IPS-15b (cell line): ENCODE data around the gene DENND1A.

Source experiments
- H3K27me3 ChIP-seq: one replicate; pipeline ENCODE4 v1.6.1; 2013; ENCODE audit warnings: low read length; ENCODE audit not compliant: control insufficient read depth, insufficient read depth
- H3K36me3 ChIP-seq: one replicate; pipeline ENCODE4 v1.6.1; 2013; ENCODE audit warnings: low read length; ENCODE audit not compliant: control insufficient read depth, insufficient read depth
- H3K4me1 ChIP-seq: one replicate; pipeline ENCODE4 v1.6.1; 2013; ENCODE audit warnings: mild to moderate bottlenecking, low read length; ENCODE audit not compliant: control insufficient read depth, insufficient read depth
- H3K4me3 ChIP-seq: one replicate; pipeline ENCODE4 v1.5.1; 2013; ENCODE audit warnings: low read depth, low read length
- H3K9ac ChIP-seq: one replicate; pipeline ENCODE4 v1.6.1; 2013; ENCODE audit warnings: low read depth, mild to moderate bottlenecking, low read length
- H3K9me3 ChIP-seq: one replicate; pipeline ENCODE4 v1.6.1; 2013; ENCODE audit warnings: mild to moderate bottlenecking, low read length; ENCODE audit not compliant: control insufficient read depth, insufficient read depth

Gene DENND1A

DNA sequence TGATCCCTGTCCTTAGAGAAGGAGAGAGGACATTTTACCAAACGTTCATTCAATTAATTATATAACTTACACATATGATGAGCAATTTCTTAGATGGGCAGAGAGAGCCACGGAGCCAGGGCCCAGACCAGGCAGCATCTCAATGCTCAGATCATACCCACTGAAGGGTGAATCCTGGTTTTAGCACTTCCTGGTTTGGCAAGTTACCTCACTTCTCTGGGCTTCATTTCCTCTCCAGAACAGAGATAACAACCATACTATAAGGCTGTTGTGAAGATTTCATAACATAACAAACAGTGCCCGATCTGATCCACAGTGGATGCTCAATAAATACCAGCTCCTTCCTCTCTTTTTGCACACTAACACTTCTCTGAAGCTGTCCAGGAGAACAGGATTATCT is 271.1 kb downstream of the DENND1A start:
- peaks cover 13% of the 10 kb centered on the region for H3K4me1 ChIP-seq
- no peak overlapping the region for H3K4me3 ChIP-seq
- H3K9me3 ChIP-seq, result no peaks in the 10 kb centered on the region
- no peaks in the 10 kb centered on the region for H3K27me3 ChIP-seq
- H3K9ac ChIP-seq, result no peak overlapping the region
- H3K36me3 ChIP-seq, result no peaks in the 10 kb centered on the region

DNA sequence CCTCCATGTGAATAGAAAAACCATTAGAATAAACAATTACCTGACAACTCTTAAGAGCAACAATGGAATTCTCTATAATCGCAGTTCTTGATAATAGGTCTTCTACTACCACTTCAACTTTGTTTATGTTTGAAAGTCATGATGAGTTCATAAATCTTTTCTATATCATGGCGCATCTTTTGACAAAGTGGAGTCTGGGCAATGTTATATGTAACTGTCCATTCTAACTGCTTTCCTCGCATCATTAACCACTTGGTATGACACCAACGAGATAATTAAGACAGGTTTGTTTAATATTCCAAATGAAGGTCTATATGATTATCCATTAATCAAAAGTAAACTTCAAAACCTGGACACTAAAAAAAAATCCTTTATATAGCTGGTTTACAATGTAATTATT is 272.0 kb downstream of the DENND1A start:
- no peaks in the 10 kb centered on the region for H3K9me3 ChIP-seq
- no peak overlapping the region for H3K9ac ChIP-seq
- no peaks in the 10 kb centered on the region for H3K36me3 ChIP-seq
- H3K4me1 ChIP-seq, result peaks cover 13% of the 10 kb centered on the region
- no peak overlapping the region for H3K4me3 ChIP-seq
- no peaks in the 10 kb centered on the region for H3K27me3 ChIP-seq

DNA sequence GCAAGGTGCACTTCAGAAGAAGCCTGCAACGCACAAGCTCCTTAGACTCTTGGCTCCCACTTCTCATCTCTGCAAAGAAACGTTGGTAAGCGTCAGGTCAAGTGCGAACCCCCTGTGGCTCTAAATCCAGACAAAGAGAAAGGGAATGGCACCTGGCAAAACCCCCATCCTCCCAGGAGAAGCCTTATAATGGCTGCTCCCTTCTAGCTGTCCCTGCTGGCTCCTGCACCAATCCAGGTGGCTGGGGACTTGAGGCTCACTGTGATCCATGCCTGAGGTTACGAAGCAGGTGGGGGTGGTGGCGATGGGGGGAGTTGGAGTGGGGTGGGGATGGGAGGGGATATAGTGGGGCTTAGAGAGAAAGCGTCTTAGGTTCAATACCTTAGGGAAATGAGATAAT is 272.8 kb downstream of the DENND1A start:
- Histone ChIP-seq H3K36me3 (no peaks in the 10 kb centered on the region), H3K9ac (no peak overlapping the region), H3K4me3 (no peak overlapping the region)

DNA sequence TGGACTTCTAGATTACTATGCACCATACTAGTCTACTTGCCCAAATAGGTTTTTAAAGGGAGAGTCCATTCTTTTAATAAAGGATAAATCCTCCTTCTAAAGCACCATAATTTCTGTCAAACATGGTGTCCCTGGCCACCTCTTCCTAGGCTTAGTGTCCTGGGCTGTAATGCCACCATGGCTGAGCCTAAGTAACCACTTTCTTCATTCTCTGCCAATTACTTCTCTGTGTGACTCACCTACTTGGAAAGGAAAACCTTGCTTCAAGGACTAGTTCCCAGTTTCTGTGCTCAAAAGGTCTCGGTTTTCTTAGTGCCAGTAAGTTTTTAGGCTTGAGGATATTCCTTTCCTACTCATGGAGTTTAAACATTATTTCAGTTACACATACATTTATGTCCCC is 273.4 kb downstream of the DENND1A start:
- peaks cover 13% of the 10 kb centered on the region for H3K4me1 ChIP-seq
- no peak overlapping the region for H3K9ac ChIP-seq
- no peaks in the 10 kb centered on the region for H3K9me3 ChIP-seq
- H3K4me3 ChIP-seq, result no peak overlapping the region
- no peaks in the 10 kb centered on the region for H3K36me3 ChIP-seq
- H3K27me3 ChIP-seq, result no peaks in the 10 kb centered on the region

More for the DNA sequence above, 272.8 kb downstream of the DENND1A start:
- Histone ChIP-seq H3K27me3 (no peaks in the 10 kb centered on the region), H3K9me3 (no peaks in the 10 kb centered on the region), H3K4me1 (peaks cover 13% of the 10 kb centered on the region)

DNA sequence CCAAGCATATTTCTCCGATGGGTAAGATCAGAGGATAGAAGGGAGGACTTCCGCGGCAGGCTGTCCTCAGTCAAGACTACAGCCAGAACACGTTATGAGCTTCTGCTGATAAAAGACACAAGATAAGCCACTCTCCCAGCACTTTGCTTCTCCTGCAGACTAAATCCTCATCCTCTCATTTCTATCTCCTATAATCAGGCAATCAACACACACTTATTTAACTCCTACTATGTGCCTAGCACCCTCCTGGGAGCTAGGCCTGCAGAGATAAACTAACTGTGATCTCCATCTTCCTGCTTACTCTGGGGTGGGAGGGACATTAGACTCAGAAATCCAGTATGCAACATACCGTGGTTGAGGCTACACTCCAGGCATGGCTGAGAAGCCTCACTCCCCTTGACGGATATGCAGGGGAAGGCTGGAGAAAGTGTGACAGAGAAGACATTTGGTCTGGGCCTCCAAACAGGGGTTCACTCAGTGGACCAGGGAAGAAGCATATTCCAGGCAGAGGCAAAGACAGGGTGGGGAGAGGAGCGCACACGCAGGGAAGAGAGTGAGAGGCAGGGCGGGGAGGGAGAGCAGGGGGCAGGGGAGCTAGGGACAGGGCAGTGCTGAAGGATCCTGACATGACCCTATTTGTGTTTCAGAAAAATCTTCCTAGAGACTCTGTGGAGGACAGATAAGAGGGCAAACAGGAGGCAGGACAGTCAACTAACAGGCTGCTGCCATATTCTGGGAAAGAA is 274.1 kb downstream of the DENND1A start:
- Histone ChIP-seq H3K27me3 (no peaks in the 10 kb centered on the region), H3K9me3 (no peaks in the 10 kb centered on the region), H3K4me1 (peaks cover 13% of the 10 kb centered on the region), H3K36me3 (no peaks in the 10 kb centered on the region), H3K9ac (no peak overlapping the region), H3K4me3 (no peak overlapping the region)

DNA sequence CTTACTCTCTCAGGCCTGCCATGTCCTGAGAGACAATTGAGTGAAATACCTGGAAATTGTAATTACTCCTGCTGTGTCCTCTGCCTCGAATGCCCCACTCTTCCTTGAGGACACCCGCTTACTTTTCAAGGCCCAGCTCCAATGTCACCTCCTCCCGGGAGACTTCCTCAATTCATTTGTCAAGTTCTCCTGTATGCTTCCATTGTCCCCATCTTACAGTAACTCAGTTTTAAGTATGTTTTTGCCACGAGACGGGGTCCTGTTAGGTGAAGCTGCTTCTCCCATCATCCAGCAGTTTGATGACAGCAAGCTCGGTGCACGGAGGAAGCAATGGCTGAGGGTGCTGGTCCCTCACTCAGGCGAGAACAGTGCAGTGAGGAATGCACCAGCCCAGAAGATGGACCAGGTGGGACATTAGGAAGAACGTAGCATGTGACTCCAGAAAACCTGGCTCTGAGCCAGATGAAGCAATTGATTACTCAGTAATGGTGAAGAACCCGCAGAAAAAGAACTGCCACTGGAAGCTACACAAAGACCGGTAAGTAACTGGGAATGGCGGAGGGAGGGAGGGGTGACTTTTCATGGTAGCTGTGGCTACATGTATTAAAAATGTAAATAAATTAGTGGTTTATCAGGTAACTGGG is 274.8 kb downstream of the DENND1A start:
- Histone ChIP-seq H3K27me3 (no peaks in the 10 kb centered on the region), H3K4me3 (no peak overlapping the region), H3K9ac (no peak overlapping the region), H3K36me3 (no peaks in the 10 kb centered on the region), H3K4me1 (peaks cover 13% of the 10 kb centered on the region), H3K9me3 (no peaks in the 10 kb centered on the region)

DNA sequence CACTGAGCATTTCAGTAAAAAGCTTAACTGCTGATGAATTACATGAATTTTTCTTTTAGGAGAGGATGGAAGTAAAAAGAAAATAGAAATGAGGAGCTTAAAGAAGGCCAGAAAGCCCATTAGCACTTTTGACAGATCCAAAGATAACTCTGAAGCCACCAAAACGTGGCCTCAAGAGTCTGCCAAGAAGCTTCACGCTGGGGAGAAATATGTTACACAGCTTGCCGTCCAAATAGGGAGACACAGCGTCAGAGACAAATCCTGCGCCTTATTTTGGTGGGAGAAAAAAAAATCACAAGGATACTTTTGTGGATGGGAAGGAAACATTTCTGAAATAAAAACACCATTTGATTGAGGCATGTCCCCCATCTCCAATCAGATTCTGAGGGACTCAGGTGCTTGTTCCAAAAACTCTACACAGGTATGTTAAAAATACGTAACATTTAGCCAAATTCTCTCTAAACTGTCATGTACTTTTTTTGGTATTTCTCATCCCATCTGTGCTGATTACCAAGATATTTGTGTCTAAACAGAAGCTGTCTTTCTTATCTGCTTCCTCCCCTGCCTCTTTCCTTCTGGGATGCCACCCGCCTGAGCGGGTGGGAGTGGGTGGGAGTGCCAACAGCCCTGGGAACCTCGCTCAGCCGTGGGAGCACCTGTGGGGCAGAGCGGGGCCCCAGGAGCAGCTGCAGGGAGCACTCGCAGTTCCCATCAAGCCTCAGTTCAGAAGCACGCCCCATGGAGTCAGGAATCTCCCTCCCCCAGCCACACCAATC is 275.5 kb downstream of the DENND1A start:
- no peaks in the 10 kb centered on the region for H3K9me3 ChIP-seq
- H3K4me1 ChIP-seq, result peaks cover 13% of the 10 kb centered on the region
- no peak overlapping the region for H3K9ac ChIP-seq
- H3K27me3 ChIP-seq, result no peaks in the 10 kb centered on the region
- H3K4me3 ChIP-seq, result no peak overlapping the region
- no peaks in the 10 kb centered on the region for H3K36me3 ChIP-seq

DNA sequence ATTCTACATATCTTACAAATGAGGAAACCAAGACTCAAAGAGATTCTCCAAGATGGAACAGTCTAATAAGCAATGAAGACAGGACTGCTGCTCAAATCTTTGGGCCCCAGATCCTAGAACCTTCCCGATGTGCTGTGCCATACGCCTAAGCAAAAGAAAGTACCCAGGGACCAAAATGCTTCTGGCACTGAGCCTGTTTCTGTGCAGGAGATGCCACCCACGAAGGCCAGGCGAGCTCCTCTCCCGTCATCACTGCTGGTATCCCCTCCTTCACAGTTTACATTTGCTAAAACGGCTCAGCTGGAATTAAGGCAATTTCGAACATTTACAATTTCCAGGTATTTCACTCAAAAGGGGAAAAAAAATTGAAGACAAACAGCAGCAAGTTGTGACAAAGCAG is 277.5 kb downstream of the DENND1A start:
- no peaks in the 10 kb centered on the region for H3K27me3 ChIP-seq
- H3K9ac ChIP-seq, result no peak overlapping the region
- no peak overlapping the region for H3K4me3 ChIP-seq
- H3K36me3 ChIP-seq, result no peaks in the 10 kb centered on the region
- no peaks in the 10 kb centered on the region for H3K9me3 ChIP-seq
- H3K4me1 ChIP-seq, result peaks cover 5% of the 10 kb centered on the region

DNA sequence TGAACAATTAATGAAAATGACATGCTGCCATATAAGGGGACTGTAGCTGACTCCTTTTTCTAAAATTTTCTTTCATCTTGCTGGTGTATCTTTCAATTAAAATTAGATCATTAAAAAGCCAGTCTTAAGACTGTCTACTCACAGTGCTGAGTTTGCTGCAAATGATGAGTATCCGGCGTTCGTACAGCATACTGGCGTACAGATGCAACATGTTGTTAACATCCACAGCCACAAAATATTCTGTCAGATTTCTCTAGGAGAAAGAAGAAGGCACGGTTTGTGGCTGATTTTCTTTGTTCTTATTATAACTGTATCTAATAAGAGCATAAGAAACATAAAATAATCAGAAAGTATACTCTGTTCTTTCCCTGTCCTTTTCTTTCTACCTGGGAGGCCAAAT is 278.1 kb downstream of the DENND1A start:
- H3K4me1 ChIP-seq, result peaks cover 2% of the 10 kb centered on the region

DNA sequence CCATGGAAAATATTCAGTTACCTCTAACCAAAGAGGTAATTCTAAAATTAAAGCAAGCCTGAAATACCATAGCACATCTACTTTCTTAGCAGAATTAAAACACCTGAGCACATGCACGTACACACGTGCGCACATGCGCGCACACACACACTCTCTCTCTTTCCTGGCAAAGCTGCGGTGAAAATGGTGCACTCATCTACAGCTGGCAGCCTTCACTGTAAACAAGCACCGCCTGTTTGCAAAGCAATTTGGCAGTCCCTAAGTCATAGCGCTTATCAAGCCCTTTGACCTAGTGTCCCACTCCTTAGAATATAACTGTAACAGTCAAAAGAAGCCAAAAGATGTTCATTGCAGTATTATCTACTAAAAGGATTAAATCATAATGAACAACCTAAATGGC is 278.7 kb downstream of the DENND1A start:
- Histone ChIP-seq H3K4me1 (no peaks in the 10 kb centered on the region), H3K27me3 (no peaks in the 10 kb centered on the region), H3K36me3 (no peaks in the 10 kb centered on the region), H3K9ac (no peak overlapping the region), H3K9me3 (no peaks in the 10 kb centered on the region), H3K4me3 (no peak overlapping the region)

More for the DNA sequence above, 278.1 kb downstream of the DENND1A start:
- Histone ChIP-seq H3K4me3 (no peak overlapping the region), H3K9ac (no peak overlapping the region), H3K36me3 (no peaks in the 10 kb centered on the region), H3K27me3 (no peaks in the 10 kb centered on the region), H3K9me3 (no peaks in the 10 kb centered on the region)

DNA sequence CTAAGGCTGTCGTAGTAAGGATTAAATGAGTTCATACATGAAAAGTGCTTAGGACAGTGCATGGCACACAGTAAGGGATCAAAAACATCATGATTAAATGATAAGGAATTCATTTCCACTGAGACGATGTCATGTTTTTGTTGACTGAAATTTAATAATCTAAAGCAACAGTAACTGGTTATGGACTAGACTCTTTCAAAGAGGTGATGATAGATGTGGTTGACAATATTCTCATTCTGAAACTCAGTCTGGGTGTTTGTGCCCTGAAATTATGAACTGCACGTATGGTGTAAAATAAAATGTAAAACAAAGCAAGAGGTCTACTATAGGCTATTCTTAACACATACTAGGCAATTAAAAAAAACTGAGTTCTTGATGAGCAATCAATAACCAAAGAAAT is 280.0 kb downstream of the DENND1A start:
- Histone ChIP-seq H3K36me3 (no peaks in the 10 kb centered on the region), H3K9me3 (no peaks in the 10 kb centered on the region), H3K27me3 (no peaks in the 10 kb centered on the region), H3K4me1 (no peaks in the 10 kb centered on the region), H3K4me3 (no peak overlapping the region), H3K9ac (no peak overlapping the region)

DNA sequence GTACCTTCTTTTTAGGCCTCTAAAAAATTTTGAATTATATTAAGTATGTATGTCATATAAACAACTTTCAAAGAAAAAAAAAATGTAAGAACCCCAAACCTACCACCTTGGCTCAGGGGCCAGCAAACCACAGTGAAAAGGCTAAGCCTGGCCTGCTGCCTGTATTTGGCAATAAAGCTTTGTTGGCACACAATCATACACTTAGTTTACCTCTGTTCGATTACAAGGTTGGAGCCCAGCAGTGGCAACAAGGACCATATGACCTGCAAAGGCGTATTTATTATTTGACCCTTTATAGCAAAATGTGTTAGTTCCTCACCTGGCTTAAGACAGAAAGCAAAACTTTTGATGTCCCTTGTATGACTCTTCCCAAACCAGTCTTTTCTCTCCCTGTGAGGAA is 282.8 kb downstream of the DENND1A start:
- no peaks in the 10 kb centered on the region for H3K9me3 ChIP-seq
- no peaks in the 10 kb centered on the region for H3K4me1 ChIP-seq
- no peak overlapping the region for H3K4me3 ChIP-seq

More for the DNA sequence above, 282.8 kb downstream of the DENND1A start:
- no peaks in the 10 kb centered on the region for H3K27me3 ChIP-seq
- no peaks in the 10 kb centered on the region for H3K36me3 ChIP-seq
- H3K9ac ChIP-seq, result no peak overlapping the region
